HG02642 (cell line): ENCODE measurements around the gene RBBP4.
"Not testable (repeated sequence)": the region's sequence is repeated elsewhere in the genome, so short reads cannot be mapped to it uniquely, and the experiment has no call there.

Experiments used
- ATAC-seq: cut with Tn5 transposase; IDR thresholded peaks from one replicate; pipeline ENCODE4 v1.9.1; 2021; ENCODE audit warnings: mild to moderate bottlenecking; ENCODE audit not compliant: unreplicated experiment, poor library complexity

Gene RBBP4

GRCh38 chr1:32636914-32637645 lies 13.9 kb upstream of the RBBP4 start:
- no peak for ATAC-seq

DNA sequence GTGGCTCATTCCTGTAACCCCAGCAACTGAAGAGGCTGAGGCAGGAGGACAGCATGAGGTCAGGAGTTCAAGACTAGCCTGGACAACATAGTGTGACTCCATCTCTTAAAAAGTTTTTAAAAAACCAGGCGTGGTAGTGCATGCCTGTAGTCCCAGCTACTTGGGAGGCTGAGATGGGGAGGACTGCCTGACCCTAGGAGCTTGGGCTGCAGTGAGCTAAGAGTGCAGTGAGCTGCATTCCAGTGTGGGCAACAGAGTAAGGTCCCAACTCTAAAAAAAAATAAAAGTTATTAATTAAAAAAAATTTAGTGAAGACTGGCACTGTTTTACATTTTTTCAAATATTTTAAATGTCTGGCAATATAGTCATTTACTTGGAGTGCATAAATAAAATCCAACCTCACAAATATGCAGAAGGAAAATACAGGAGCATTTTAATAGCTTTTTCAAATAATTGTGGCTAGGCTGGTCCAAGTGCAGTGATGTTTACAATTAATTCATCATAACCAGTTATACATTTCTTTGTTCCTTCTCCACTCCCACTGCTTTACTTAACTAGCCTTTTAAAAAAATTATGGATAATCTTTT lies 11.4 kb upstream of the RBBP4 start:
- no peak for ATAC-seq

DNA sequence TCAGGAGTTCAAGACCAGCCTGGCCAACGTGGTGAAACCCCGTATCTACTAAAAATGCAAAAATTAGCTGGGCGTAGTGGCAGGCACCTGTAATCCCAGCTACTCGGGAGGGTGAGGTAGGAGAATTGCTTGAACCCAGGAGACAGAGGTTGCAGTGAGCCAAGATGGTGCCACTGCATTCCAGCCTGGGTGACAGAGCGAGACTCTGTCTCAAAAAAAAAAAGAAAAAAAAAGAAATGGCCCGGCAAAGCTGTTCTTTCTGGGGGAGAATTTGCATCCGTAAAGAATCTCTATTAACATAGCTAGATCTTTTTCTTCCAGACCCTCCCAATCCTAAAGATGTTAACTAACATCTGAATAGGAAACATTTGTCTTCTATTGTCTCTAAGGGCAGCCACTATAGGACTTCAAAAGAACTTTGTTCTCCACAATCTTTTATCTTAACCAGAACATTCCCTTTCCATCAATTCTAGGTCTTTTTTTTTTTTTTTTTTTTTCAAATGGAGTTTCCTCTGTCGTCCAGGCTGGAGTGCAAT lies 8.6 kb upstream of the RBBP4 start:
- ATAC-seq = not testable (repeated sequence)

GRCh38 chr1:32644426-32644825 lies 6.6 kb upstream of the RBBP4 start:
- no peak for ATAC-seq

- ATAC-seq = no peak
Observed at GRCh38 chr1:32647308-32648134, 3.5 kb upstream of the RBBP4 start.

- ATAC-seq = peak; percentile 59
Observed at GRCh38 chr1:32650248-32650751, 708 bp upstream of the RBBP4 start, which contains the start of gene ZBTB8OS. Gene ZBTB8OS, minus strand, starts transcription at chr1:32650550. Its CDS starts 21 bp downstream, at chr1:32650529.

DNA sequence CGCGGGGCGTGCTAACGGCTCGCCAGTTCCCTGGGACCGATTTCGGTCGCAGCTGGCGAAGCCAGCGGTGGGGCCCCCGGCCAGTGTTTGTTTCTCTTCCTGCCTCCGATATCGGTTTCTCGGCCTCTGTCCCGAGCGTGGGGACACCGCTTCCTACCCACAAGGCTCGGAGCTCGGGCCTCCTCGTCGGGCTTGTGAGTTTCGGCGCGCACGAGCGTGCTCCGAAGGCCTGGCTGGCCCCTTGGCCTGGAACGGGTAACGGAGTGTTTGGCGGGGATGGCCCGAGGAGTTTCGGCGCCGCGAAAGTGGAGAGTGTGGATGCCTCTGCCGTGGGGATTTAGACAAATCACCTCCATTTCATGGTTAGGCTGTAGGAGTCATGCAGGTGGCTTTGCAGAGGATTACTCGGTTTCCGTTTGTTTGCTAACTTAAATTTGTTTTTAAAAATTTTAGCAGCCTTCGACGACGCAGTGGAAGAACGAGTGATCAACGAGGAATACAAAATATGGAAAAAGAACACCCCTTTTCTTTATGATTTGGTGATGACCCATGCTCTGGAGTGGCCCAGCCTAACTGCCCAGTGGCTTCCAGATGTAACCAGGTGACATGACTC lies 559 bp downstream of the RBBP4 start:
- no peak for ATAC-seq

DNA sequence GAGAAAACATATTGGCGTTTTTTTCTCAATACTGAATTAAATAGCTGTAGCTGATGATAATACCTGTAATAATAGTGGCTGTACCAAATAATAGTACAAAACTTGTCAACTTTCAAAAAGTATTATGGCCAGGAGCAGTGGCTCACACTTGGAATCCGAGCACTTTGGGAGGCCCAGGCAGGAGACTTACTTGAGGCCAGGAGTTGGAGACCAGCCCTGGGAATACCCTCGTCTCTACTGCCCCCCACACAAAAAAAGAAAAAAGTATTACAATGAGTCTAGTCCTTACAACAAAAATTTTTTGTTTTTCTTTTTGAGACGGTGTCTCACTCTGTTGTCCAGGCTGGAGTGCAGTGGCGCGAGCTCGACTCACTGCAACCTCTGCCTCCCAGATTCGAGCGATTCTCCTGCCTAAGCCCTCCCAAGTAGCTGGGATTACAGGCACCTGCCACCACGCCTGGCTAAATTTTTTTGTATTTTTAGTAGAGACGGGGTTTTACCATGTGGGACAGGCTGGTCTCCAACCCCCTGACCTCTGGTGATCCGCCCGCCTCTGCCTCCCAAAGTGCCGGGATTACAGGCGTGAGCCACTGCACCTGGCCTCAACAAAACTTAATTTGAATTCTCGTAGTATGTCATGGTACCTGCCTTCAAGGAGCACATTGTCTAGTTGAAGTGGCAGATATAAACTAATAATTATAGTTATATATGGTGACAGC lies 1.4 kb downstream of the RBBP4 start:
- ATAC-seq = no peak

DNA sequence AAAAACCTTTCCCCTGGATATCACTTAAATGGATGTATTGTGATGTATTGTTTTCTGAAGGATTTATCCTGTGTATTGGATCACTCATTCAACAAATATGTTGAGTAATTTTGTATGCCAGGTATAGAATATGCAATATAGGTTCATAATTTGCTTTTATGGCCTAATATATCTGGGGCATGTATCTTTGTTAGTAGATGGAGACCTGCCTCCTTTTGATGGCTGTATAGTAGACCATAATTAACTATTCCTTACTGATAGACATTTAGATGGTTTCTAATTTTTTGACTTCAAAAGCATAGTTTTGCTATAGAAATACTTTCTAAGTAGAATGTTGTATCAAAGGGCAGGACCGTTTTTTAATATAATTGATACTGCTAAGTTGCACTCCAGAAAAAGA lies 8.6 kb downstream of the RBBP4 start:
- ATAC-seq = no peak

DNA sequence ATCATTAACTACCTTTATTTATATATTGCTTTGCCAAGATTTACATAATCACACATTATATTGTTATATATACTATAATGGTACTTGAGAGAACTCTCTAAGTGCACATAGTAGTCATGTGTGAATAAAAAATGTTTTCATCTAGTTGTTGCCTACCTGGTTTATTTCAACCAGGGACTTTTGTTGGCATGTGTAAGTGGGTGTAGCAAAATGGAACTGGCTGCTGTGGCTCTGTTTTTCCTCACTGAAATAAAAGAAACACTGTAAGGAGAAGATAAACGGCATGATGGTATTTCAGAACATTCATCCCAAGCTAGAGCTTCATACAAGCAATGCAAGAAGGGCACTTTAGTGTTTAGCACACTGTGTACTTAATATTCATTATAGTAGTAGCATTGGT lies 14.9 kb downstream of the RBBP4 start:
- ATAC-seq = no peak

DNA sequence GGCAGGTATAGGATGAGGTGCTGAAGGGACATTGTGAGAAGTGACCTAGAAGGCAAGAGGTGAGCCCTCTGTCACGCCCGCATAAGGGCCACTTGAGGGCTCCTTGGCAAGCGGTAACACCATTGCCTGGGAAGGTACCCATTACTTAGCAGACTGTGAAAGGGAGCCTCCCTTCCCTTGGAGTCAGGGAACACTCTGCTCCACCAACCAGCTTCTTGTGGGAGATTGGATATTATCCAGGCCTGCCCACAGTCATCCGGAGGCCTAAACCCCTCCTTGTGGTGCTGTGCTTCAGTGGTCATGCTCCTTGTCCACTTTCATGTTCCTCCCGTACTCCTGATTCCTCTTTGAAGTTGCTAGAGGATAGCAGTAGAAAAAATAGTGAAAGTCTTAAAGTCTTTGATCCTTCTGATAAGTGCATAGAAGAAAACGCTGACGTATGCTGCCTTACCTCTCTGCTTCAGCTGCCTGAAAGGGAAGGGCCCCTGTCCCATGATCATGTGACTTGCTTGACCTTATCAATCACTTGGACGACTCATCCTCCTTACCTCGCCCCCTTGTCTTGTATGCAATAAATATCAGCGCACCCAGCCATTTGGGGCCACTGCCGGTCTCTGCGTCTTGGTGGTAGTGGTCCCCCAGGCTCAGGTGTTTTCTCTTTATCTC lies 16.0 kb downstream of the RBBP4 start:
- ATAC-seq = no peak

DNA sequence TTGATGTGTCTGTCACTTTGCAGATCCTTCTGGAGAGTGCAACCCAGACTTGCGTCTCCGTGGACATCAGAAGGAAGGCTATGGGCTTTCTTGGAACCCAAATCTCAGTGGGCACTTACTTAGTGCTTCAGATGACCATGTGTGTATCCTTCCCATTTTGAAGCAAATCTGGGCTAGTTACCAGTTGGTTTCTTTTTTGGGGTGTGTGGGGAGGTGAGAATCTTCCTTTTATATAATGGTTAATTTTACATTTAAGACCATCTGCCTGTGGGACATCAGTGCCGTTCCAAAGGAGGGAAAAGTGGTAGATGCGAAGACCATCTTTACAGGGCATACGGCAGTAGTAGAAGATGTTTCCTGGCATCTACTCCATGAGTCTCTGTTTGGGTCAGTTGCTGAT lies 17.7 kb downstream of the RBBP4 start:
- ATAC-seq = not testable (repeated sequence)

DNA sequence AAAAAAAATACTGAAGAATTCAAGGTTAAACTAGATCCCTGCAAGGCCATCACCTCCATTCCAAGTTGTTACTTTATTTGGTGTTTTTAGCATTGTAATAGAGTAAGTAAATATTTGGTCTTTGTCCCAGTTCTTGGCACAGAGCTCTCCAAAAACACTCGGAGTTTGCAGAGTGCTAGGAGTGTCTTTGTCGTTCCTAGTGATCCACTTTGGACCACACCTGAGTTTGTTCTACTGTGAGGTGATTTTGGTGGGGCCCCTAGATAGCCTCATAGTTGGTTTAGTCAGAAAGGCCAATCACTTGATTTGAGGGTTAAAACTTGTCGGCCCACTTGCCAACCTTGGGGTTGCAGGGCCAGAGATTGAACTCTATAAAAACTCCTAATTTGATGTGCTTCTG lies 25.9 kb downstream of the RBBP4 start:
- no peak for ATAC-seq

DNA sequence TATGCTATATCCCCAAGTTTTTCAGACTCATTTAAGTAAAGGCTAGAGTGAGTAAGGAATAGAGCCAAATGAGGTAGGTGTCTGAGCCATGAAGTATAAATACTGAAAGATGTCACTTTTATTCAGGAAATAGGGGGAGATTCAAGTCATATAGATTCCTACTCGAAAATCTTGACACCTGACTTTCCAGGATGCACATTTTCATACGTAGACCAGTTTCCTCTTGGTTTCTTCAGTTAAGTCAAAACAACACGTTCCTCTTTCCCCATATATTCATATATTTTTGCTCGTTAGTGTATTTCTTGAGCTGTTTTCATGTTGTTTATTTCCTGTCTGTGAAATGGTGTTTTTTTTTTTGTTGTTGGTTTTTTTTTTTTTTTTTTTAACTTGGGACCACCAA lies 29.0 kb downstream of the RBBP4 start:
- not testable (repeated sequence) for ATAC-seq

DNA sequence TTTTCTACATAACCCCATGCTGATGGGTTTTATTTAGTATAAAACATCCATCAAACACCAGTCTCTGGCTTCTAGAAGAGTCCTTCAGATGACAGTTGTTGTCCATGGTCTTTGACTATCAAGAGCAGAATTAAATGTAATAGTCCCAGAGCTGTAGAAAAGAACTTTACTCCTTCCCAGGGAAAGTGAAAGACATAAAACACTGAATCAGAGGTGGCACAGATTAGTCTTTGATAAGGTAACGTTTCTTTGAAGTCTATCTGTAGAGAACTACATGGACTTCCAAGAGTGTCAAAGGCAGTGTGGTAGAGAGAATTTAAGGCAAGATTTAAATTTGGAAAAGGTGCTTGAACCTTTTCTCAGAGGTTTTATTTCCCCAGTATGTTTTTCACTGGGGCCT lies 29.6 kb downstream of the RBBP4 start:
- ATAC-seq = no peak

- no peak for ATAC-seq
Observed at GRCh38 chr1:32681509-32681908, 30.5 kb downstream of the RBBP4 start.

DNA sequence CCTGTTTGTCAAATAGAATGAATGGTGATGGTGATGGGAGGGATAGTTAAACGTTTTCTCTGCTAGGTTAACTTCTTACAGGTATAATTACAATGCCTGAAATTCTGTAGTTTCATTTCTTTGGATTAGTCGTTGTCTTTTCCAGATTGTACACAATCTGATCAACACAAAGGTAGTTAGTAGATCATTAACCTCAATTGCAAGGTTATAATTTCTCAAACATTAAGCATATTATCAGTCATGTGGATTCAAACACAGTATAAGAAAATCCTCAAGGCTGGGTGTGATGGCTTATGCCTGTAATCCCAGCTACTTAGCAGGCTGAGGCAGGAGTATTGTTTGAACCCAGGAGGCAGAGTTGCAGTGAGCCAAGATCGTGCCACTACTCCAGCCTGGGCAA lies 31.0 kb downstream of the RBBP4 start:
- no peak for ATAC-seq

- ATAC-seq = no peak
Observed at GRCh38 chr1:32683397-32683796, 32.4 kb downstream of the RBBP4 start.

- ATAC-seq = no peak
Observed at GRCh38 chr1:32684167-32684811, 33.3 kb downstream of the RBBP4 start.
